Transverse colon (tissue), 4 donors: ENCODE results near the gene FRZB. TPM values are rescaled to one million over a fixed set of nuclear protein-coding genes. Genes with fewer than 3 reads are reported as not detected.

Source experiments
- DNase-seq: peaks from one replicate; pipeline ENCODE4 v3.0.0-alpha.2; 2019
- H3K27ac ChIP-seq, 4 donors: fragments of 200-600 bp; sonication (generic); 2 replicates each; pipeline ENCODE4 v1.5.1; 2016 to 2018; ENCODE audit warnings: inconsistent platforms in 4 of 4
- H3K27me3 ChIP-seq: fragments of 200-600 bp; sonication (generic); 2 replicates; pipeline ENCODE4 v1.5.1; 2017; ENCODE audit warnings: inconsistent platforms
- H3K36me3 ChIP-seq, 4 donors: fragments of 200-600 bp; sonication (generic); 2 replicates each; pipeline ENCODE4 v1.5.1; 2017 to 2019; ENCODE audit warnings: inconsistent platforms in 4 of 4
- H3K4me1 ChIP-seq, 4 donors: fragments of 200-600 bp; sonication (generic); 2 replicates each; pipeline ENCODE4 v1.5.1; 2017 to 2020; ENCODE audit warnings: inconsistent platforms in 4 of 4
- H3K4me3 ChIP-seq, 4 donors: fragments of 200-600 bp; sonication (generic); 1 replicate in 1 of 4; 2 replicates in 3 of 4; pipeline versions ENCODE4 v1.5.1 to v1.6.1; 2017 to 2019; ENCODE audit warnings: inconsistent platforms in 4 of 4
- H3K9me3 ChIP-seq, 2 donors: fragments of 200-600 bp; sonication (generic); 2 replicates each; pipeline ENCODE4 v1.5.1; 2017 to 2019; ENCODE audit warnings: inconsistent platforms in 2 of 2
- EP300 ChIP-seq: sonication (generic); formaldehyde crosslinking; IDR thresholded peaks from one replicate; pipeline ENCODE4 v1.6.1; 2017; ENCODE audit warnings: antibody characterized with exemption, low read depth
- POLR2A ChIP-seq: fragments of 450-650 bp; IDR thresholded peaks from one replicate; pipeline ENCODE4 v1.6.1; 2016; ENCODE audit warnings: antibody characterized with exemption, mild to moderate bottlenecking, moderate library complexity
- POLR2AphosphoS5 ChIP-seq, 3 donors: sonication (generic); formaldehyde crosslinking; IDR thresholded peaks; one replicate each; pipeline ENCODE4 v1.6.1; 2016; ENCODE audit warnings: antibody characterized with exemption in 3 of 3
- WGBS, 2 donors: methylation state at CpG; one replicate each; pipeline ENCODE4 v1.1.5; 2018; ENCODE audit warnings: low coverage in 1 of 2; 5-methylcytosine and 5-hydroxymethylcytosine counted together
- in situ Hi-C, 4 donors: fragments of 200-750 bp; cut with MboI; loops; one replicate each; pipeline versions ENCODE4 v1.15.0 to v1.15.1; 2017; ENCODE audit warnings: low sequenced_read_pairs in 3 of 4, low pct_ligation_motif_present in 1 of 4, low pct_unique_long_range_greater_than_20kb in 1 of 4
- intact Hi-C: fragments of 100-400 bp; cut with DNase I; formaldehyde crosslinking; loops from one replicate; pipeline ENCODE4 v1.15.1; 2023; ENCODE audit warnings: low total_unique reads
- total RNA-seq, 4 donors: library from RNA; depleted of rRNA; stranded (reverse); fragments of >200 nt; gene quantifications; one replicate each; pipeline ENCODE4 v1.1.0, GENCODE V29; 2016
- TF ChIP-seq, protein P1 (sequence below), 5 experiments: fragments of 200-600 bp in 3 of 5; fragments of 450-650 bp in 2 of 5; sonication (generic) in 3 of 5; IDR thresholded peaks; 1 replicate in 2 of 5; 2 replicates in 3 of 5; pipeline ENCODE4 v1.5.1; 2016 to 2017; ENCODE audit warnings: antibody characterized with exemption in 5 of 5, inconsistent platforms in 3 of 5, mild to moderate bottlenecking in 2 of 5, moderate library complexity in 1 of 5

The FRZB gene
- total RNA-seq, 4 donors from 2014 or later: 0.37 to 11.9 (median 2.9) TPM

DNA sequence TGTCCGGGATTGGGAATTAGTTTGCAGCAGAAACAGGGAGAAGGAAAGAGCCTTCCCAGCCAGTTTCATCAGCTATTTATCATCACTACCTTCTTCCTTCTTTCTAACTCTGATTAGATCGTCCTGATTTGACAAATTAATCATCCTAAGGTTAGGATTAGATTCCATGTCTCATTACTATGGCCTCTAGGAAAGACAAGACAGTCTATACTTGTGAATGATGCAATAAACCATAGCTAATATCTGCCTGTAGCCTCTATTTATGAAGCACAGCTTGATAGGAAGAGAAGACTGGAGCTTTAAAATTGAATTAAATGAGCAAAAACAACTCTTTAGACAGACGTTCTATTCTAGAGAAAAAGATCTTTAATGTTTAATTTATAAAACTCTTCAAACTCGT lies 25.2 kb upstream of the FRZB start:
- H3K27ac ChIP-seq: no peak overlapping the region
- H3K4me1 ChIP-seq: peaks cover 0 to 13% (median 4%) of the 10 kb centered on the region in 4 donors
- 61 to 74% methylated on average over 4 of the region's 4 CpGs for WGBS, 2 donors
- no peak for TF ChIP-seq EP300
- no peak for TF ChIP-seq POLR2A
- TF ChIP-seq, protein P1, sequence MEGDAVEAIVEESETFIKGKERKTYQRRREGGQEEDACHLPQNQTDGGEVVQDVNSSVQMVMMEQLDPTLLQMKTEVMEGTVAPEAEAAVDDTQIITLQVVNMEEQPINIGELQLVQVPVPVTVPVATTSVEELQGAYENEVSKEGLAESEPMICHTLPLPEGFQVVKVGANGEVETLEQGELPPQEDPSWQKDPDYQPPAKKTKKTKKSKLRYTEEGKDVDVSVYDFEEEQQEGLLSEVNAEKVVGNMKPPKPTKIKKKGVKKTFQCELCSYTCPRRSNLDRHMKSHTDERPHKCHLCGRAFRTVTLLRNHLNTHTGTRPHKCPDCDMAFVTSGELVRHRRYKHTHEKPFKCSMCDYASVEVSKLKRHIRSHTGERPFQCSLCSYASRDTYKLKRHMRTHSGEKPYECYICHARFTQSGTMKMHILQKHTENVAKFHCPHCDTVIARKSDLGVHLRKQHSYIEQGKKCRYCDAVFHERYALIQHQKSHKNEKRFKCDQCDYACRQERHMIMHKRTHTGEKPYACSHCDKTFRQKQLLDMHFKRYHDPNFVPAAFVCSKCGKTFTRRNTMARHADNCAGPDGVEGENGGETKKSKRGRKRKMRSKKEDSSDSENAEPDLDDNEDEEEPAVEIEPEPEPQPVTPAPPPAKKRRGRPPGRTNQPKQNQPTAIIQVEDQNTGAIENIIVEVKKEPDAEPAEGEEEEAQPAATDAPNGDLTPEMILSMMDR (IDR thresholded peaks at IDR 0.05): no peak
- no peak for TF ChIP-seq POLR2AphosphoS5 (IDR thresholded peaks at IDR 0.05)
- in situ Hi-C loops (no loop called here), intact Hi-C loops (no loop called here)
- no peak for DNase-seq
- H3K36me3 ChIP-seq: no peaks in the 10 kb centered on the region
- H3K27me3 ChIP-seq: no peaks in the 10 kb centered on the region
- H3K4me3 ChIP-seq: no peak overlapping the region
- no peaks in the 10 kb centered on the region for H3K9me3 ChIP-seq

- in situ Hi-C loops: no loop called here
- no peak for TF ChIP-seq EP300
- TF ChIP-seq POLR2AphosphoS5 (IDR thresholded peaks at IDR 0.05): no peak
- TF ChIP-seq POLR2A: no peak
- TF ChIP-seq, protein P1 (IDR thresholded peaks at IDR 0.05): no peak
- intact Hi-C loops: no loop called here
- no peaks in the 10 kb centered on the region for H3K27me3 ChIP-seq
- peaks cover 0 to 13% (median 4%) of the 10 kb centered on the region in 4 donors for H3K4me1 ChIP-seq
- H3K4me3 ChIP-seq: peak overlapping the region in 1 of 4 donors; percentile 19
- no peak overlapping the region for H3K27ac ChIP-seq
- 43 to 44% methylated on average over 3 of the region's 3 CpGs for WGBS, 2 donors
- H3K9me3 ChIP-seq: no peaks in the 10 kb centered on the region
- DNase-seq: no peak
- H3K36me3 ChIP-seq: no peaks in the 10 kb centered on the region
Observed at GRCh38 chr2:182890773-182891378, 24.4 kb upstream of the FRZB start.

- H3K36me3 ChIP-seq: no peaks in the 10 kb centered on the region
- in situ Hi-C loops (no loop called here), intact Hi-C loops (no loop called here)
- no peak for DNase-seq
- H3K27me3 ChIP-seq: no peaks in the 10 kb centered on the region
- no peaks in the 10 kb centered on the region for H3K9me3 ChIP-seq
- H3K4me3 ChIP-seq: no peak overlapping the region
- H3K4me1 ChIP-seq: peaks cover 0 to 13% (median 4%) of the 10 kb centered on the region in 4 donors
- H3K27ac ChIP-seq: no peak overlapping the region
- TF ChIP-seq POLR2A: no peak
- TF ChIP-seq EP300: no peak
- no peak for TF ChIP-seq POLR2AphosphoS5 (IDR thresholded peaks at IDR 0.05)
- TF ChIP-seq, protein P1 (IDR thresholded peaks at IDR 0.05): no peak
- 75% methylated on average over 7 of the region's 7 CpGs for WGBS, 2 donors
Observed at GRCh38 chr2:182890305-182890704, 23.9 kb upstream of the FRZB start.

DNA sequence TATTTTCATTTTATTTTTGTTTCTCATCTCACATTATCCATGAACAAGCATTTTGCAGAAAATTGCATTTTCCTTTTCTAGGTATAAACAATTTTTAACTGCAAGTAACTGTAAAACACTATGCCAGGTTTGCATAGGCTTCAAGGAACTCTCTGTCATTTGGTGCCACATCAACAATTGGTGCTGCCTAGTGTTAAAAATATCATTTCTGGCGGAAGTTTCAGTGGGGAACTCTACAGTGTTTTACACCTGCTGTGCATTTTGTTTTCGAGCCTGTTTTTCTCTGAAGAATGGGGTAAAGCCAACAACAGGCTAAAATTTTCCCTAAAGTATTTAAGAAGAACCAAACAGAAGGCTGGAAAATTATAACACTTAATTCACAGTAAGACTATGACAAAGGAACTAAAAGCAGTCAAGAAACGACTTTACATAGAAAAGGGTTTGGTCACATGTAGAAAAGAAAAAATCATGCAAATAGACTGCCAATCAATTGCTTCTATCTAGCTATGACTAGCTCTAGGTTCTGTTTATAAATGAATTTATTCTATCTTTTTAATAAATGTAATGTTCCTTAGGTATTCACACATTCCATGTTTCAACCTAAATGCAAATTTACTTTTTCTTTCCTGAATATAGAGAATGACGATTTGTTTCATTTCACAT lies 21.4 kb upstream of the FRZB start:
- in situ Hi-C loops: no loop called here
- 74 to 75% methylated on average over 4 of the region's 4 CpGs for WGBS, 2 donors
- H3K4me1 ChIP-seq: peaks cover 0 to 13% (median 4%) of the 10 kb centered on the region in 4 donors
- TF ChIP-seq POLR2A (no peak), EP300 (no peak), POLR2AphosphoS5 (IDR thresholded peaks at IDR 0.05) (no peak)
- TF ChIP-seq, protein P1 (IDR thresholded peaks at IDR 0.05): no peak
- no peaks in the 10 kb centered on the region for H3K36me3 ChIP-seq
- no peak overlapping the region for H3K4me3 ChIP-seq
- no peaks in the 10 kb centered on the region for H3K27me3 ChIP-seq
- DNase-seq: no peak
- H3K9me3 ChIP-seq: no peaks in the 10 kb centered on the region
- intact Hi-C loops: no loop called here
- no peak overlapping the region for H3K27ac ChIP-seq
